GM18507 (cell line): ENCODE measurements around the gene NPIPA1.
"Not testable (repeated sequence)": the region's sequence is repeated elsewhere in the genome, so short reads cannot be mapped to it uniquely, and the experiment has no call there.

ENCODE experiments used
- DNase-seq: peaks from one replicate; pipeline ENCODE4 v3.0.0; 2011; ENCODE audit warnings: low read depth; ENCODE audit not compliant: insufficient read length; ENCODE audit errors: extremely low spot score
- FAIRE-seq: peaks from 2 replicates; lab custom pipeline; 2011; peaks lifted over from hg19 to GRCh38; lab: Jason Lieb, UNC

The NPIPA1 gene

DNA sequence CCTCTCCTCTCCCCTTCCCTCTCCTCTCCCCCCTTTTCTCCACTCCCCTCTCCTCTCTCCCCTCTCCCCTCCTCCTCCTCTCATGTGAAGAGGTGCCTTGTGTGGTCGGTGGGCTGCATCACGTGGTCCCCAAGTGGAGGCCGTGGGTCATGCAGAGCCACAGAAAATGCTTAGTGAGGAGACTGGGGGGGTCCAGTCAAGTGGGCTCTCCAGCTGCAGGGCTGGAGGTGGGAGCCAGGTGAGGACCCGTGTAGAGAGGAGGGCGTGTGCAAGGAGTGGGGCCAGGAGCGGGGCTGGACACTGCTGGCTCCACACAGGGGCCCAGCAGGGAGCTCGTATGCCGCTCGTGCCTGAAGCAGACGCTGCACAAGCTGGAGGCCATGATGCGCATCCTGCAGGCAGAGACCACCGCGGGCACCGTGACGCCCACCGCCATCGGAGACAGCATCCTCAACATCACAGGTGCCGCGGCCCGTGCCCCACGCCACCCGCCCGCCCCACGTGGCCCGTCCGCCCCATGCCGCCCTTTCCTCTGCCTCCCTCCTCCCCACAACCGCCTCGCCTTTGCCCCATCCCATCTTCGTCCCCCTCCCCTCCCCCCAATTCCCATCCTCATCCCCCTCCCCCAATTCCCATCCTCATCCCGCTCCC, 9.1 kb upstream of the NPIPA1 start:
- not testable (repeated sequence) for FAIRE-seq, DNase-seq

DNA sequence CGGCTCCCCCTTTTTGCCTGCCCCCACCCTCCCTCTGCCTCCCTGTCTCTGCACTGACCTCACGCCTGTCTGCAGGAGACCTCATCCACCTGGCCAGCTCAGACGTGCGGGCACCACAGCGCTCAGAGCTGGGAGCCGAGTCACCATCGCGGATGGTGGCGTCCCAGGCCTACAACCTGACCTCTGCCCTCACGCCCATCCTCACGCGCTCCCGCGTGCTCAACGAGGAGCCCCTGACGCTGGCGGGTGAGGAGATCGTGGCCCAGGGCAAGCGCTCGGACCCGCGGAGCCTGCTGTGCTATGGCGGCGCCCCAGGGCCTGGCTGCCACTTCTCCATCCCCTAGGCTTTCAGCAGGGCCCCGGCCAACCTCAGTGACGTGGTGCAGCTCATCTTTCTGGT, 8.1 kb upstream of the NPIPA1 start:
- not testable (repeated sequence) for DNase-seq, FAIRE-seq

DNA sequence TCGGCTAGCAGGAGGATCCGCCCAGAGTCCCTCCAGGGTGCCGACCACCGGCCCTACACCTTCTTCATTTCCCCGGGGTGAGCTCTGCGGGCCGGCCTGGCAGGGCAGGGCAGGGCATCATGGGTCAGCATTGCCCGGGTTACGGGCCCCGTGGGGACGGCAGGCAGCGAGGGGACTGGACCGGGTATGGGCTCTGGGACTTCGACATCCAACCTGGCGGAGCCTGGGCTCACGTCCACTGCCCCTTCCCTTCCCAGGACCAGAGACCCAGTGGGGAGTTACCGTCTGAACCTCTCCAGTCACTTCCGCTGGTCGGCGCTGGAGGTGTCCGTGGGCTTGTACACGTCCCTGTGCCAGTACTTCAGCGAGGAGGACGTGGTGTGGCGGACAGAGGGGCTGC, 7.0 kb upstream of the NPIPA1 start:
- not testable (repeated sequence) for DNase-seq, FAIRE-seq

DNA sequence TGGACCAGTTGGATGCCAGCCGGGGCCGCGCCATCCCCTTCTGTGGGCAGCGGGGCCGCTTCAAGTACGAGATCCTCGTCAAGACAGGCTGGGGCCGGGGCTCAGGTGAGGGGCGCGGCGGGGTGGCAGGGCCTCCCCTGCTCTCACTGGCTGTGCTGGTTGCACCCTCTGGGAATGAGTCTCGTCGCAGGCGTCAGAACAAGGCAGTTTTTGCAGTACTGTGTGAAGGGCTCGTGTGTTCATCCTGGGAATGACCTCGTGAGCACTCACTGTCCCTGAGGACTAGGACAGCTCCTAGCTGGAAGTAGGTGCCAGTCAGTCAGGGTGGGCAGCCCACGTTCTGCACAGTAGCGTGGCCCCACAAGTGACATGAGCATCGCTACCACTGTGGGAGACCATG, 6.3 kb upstream of the NPIPA1 start:
- FAIRE-seq, DNase-seq: not testable (repeated sequence)

- not testable (repeated sequence) for FAIRE-seq, DNase-seq
Observed at GRCh38 chr16:14932581-14933375, 4.5 kb upstream of the NPIPA1 start.

DNA sequence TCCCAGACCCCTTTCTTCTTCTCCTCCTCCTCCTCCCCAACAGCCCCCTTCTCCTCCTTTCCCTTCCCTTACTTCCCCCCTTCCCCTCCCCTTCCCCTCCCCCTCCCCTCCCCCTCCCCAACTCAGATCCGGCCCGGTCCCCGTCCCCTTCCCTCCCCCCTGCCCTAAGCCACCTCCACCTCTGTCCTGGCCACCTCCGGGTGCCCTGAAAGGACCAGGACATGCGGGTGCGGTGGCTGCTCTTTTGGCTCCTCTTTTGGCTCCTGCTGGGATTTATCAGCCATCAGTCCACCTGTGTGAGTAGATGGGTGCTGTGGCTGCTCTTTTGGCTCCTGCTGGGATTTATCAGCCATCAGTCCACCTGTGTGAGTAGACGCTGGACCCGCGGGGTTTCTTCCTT, 751 bp downstream of the NPIPA1 start:
- not testable (repeated sequence) for FAIRE-seq, DNase-seq

DNA sequence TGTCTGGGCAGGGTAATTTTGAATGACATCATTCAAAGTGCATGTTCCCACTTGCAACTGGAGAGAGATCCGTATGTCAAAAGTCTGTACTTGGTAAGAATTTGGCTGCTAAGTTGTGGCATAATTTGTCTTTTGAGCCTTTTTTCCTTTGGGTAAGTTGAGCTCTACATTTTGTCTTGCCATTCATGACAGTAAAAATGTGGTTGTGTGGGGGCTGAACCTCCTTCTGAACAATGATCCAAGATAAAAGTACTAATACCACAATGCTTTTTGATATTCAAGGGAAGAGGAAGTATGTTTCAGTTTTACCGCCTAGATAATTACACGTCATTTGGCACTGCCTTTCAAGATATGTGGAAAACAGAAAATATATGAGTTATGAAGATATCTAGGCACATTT, 5.4 kb downstream of the NPIPA1 start:
- FAIRE-seq, DNase-seq: not testable (repeated sequence)

DNA sequence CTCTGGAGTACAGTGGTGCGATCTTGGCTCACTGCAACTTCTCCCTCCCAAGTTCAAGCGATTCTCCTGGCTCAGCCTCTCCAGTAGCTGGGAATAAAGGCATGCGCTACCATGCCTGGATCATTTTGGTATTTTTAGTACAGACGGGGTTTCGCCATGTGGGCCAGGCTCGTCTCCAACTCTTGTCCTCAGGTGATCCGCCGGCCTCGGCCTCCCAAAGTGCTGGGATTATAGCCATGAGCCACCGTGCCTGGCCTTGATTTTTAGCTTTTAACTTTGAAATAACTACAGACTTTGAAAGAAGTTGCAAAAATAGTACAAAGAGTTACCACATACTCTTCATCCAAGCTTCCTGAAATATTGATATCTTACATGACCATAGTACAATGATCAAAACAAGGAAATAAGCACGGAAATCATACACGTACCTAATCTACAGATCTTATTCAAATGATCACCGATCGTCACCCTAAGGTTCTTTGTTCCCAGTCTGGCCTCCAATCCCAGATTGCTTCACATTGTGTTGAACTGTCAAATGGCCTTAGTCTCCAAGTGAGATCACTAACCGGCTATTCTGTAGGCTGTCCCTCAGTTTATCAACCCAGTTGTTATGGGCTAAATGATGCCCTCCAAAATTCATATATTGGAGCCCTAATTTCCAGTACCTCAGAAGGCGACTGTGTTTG, 18.4 kb downstream of the NPIPA1 start:
- no peak for DNase-seq
- FAIRE-seq, result no peak

DNA sequence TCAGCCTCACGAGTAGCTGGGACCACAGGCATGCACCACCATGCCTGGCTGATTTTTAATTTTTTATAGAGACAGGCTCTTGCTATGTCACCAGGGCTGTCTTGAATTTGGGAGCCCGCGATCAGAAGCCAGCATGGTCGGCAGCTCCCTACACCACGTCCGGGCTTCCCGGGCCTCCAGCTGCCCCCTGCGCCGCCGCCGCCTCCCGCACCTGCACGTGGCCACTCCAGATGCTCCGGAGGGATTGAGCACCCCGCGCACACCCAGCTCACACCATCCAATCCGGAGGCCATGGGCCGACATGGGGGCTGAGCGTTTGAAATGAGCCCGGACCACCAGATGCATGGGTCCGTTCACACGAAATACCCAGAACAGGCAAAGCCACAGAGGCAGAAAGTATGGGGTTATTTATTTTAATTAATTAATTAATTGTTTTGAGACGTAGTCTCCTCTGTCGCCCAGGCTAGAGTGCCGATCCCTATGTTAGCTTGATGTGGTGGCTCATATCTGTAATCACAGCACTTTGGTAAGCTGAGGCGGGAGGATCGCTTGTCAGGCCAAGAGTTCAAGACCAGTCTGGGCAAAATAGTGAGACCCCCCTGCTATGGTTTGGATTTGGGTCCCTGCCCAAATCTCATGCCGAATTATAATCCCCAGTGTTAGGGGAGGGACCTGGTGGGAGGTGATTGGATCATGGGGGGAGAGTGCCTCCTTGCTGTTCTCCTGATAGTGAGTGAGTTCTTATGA, 20.5 kb downstream of the NPIPA1 start:
- DNase-seq (no peak), FAIRE-seq (no peak)

- FAIRE-seq (no peak), DNase-seq (no peak)
Observed at GRCh38 chr16:14958323-14958600, 21.0 kb downstream of the NPIPA1 start.

DNA sequence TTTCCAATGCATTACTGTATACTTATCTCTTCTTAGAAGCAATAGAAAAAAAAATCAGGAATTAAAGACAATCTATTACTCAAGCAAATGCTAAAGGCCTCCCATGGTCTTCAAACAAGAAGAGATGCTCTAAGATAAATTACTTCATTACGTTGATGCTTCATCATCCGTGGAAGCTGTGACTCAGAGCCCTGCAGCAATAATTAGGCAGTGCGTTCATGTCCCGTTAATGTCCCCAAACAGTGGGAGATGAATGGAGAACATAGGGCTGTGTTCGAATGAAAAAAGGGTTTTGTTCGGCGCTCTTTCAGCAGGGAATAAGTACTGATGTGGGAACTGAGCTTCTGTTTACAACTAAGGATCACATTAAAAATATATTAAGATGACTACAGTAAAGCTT, 21.7 kb downstream of the NPIPA1 start:
- DNase-seq (no peak), FAIRE-seq (no peak)

DNA sequence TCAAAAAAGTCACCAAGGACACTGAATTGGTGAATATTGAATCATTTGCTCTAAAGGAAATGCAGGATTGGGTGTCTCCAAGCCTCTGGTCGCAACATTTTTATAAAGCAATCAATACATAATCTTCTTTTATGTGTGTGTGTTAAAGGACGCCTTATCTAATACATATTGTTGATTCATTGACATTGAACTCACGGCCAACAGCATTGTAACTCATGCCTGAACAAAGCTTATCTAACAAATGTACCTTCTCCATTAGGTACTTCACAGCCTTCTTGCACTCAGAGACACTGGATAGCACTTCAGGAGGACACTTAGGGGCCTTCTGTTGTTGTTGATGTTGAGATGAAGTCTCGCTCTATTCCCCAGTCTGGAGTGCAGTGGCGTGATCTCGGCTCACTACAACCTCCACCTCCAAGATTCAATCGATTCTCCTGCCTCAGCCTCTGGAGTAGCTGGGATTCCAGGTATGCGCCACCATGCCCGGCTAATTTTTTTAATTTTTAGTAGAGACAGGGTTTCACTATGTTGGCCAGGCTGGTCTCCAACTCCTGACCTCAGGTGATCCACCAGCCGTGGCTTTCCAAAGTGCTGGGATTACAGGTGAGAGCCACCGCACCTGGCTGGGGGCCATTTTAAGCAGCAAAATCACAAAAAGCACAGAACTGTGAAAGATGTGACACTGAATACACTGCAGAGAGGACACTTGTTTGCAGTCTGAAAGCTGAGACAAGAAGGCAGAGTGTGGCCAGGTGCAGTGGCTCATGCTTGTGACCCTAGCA, 24.4 kb downstream of the NPIPA1 start:
- no peak for FAIRE-seq
- DNase-seq, result no peak

GRCh38 chr16:14963281-14964173, 26.3 kb downstream of the NPIPA1 start:
- FAIRE-seq (no peak), DNase-seq (no peak)

- DNase-seq (no peak), FAIRE-seq (no peak)
Observed at GRCh38 chr16:14965328-14965727, 28.1 kb downstream of the NPIPA1 start.

GRCh38 chr16:14969795-14970194, 32.6 kb downstream of the NPIPA1 start:
- DNase-seq, FAIRE-seq: not testable (repeated sequence)

DNA sequence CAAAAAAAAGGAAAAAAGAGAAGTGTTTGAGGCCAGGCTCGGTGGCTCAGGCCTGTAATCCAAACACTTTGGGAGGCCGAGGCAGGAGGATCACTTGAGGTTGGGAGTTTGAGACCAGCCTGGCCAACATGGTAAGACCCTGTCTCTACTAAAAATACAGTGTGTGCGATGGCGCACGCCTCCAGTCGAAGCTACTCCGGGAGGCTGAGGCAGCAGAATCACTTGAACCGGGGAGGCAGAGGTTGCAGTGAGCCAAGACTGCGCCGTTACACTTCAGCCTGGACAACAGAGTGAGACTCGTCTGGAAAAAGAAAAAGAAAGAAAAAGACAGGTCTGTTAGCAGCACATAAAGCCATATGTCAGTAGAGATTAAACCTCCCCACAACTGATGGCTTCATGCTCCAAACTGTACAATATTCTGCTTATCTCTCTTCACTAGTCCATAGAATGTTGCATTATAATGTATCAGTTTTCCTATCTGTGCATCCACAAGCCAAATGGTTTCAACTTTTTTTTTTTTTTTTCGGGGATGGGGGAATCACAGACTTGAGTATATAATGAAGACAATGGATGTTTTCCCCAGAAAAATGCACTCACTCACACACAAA, 34.5 kb downstream of the NPIPA1 start:
- not testable (repeated sequence) for FAIRE-seq, DNase-seq

GRCh38 chr16:14973785-14974322, 36.6 kb downstream of the NPIPA1 start:
- not testable (repeated sequence) for FAIRE-seq, DNase-seq

DNA sequence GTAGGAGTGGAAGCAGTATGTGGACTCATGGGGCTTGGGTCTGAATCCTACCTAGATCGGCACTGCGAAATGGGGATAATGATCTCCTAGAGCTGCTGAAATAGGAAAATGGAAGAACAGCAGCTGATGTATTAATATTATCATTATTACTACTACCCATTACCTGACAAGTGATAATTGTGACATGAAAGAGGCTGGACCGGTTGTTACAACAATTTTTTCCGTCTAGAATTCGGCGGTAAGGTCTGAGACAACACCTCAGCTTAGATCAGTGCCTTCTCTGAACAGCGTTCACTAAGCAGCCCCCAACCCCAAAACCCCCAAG, 37.0 kb downstream of the NPIPA1 start:
- FAIRE-seq, DNase-seq: not testable (repeated sequence)
